Measurements from ENCODE around the gene PPIP5K1.

- TF ChIP-seq CTCF (conservative IDR thresholded peaks at IDR 0.05): no peak
- no peak for TF ChIP-seq ZFX (IDR thresholded peaks at IDR 0.05)
Observed at GRCh38 chr15:43499635-43500034, 90.4 kb downstream of the PPIP5K1 start.
